Adrenal gland (tissue), 5 donors: Measurements from ENCODE around the gene PRLR.

Experiments used
- POLR2A ChIP-seq, 2 donors: fragments of 450-650 bp; IDR thresholded peaks; one replicate each; pipeline ENCODE4 v1.6.1; 2017; ENCODE audit warnings: antibody characterized with exemption in 2 of 2, mild to moderate bottlenecking in 2 of 2, moderate library complexity in 1 of 2
- TF ChIP-seq, protein P1 (sequence below), 6 experiments: fragments of 450-650 bp in 4 of 6; fragments of 200-600 bp in 2 of 6; sonication (generic) in 1 of 6; IDR thresholded peaks; 1 replicate in 5 of 6; 2 replicates in 1 of 6; pipeline versions ENCODE4 v1.5.1 to v1.8.0; 2016 to 2021; ENCODE audit warnings: antibody characterized with exemption in 6 of 6, mild to moderate bottlenecking in 2 of 6, moderate library complexity in 1 of 6
- donor health status: DM: no; HTN: no; CAD: no.

DNA sequence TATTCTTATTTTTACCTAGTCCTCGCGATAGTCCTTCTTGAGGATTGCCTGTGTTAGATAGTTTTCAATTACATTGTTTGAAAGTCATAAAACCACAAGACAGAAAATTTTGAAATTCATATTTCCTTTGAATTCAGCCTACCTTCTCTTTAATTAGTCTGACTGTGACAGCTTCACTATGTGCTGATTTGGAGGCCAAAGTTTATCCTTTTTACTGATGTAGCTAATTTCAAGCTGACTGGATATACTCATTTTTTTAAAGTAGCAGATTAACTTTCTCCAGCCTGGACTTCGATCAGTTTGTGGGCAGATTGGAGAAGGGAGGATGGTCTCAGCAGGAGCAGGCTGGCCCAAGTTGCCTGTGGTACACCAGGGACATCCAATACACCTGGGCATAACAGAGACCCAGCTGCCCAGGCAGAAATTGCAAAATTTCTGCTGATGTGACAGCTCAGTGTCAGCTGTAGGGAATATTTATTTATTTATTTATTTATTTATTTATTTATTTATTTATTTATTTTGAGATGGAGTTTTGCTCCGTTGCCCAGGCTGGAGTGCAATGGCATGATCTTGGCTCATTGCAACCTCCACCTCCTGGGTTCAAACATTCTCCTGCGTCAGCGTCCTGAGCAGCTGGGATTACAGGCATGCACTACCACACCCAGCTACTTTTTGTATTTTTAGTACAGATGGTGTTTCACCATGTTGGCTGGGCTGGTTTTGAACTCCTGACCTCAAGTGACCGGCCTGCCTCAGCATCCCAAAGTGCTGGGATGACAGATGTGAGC is 206.7 kb downstream of the PRLR start:
- TF ChIP-seq, protein P1, sequence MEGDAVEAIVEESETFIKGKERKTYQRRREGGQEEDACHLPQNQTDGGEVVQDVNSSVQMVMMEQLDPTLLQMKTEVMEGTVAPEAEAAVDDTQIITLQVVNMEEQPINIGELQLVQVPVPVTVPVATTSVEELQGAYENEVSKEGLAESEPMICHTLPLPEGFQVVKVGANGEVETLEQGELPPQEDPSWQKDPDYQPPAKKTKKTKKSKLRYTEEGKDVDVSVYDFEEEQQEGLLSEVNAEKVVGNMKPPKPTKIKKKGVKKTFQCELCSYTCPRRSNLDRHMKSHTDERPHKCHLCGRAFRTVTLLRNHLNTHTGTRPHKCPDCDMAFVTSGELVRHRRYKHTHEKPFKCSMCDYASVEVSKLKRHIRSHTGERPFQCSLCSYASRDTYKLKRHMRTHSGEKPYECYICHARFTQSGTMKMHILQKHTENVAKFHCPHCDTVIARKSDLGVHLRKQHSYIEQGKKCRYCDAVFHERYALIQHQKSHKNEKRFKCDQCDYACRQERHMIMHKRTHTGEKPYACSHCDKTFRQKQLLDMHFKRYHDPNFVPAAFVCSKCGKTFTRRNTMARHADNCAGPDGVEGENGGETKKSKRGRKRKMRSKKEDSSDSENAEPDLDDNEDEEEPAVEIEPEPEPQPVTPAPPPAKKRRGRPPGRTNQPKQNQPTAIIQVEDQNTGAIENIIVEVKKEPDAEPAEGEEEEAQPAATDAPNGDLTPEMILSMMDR (IDR thresholded peaks at IDR 0.05): no peak
- TF ChIP-seq POLR2A (IDR thresholded peaks at IDR 0.05): no peak
